H9 (cell line): ENCODE measurements around the gene NRXN3. TPM values are rescaled to one million over a fixed set of nuclear protein-coding genes. Genes with fewer than 3 reads are reported as not detected.

Source experiments
- DNase-seq: peaks from one replicate; pipeline ENCODE4 v3.0.0-alpha.2; 2017
- H2AFZ ChIP-seq: one replicate; pipeline ENCODE4 v1.6.1; 2013; ENCODE audit warnings: mild to moderate bottlenecking, low read length, control low read depth, moderate library complexity
- H2AK5ac ChIP-seq: 2 replicates; pipeline ENCODE4 v1.6.1; 2013; ENCODE audit warnings: low read length, control low read depth, mixed read lengths; ENCODE audit not compliant: insufficient read length
- H2BK120ac ChIP-seq: one replicate; pipeline ENCODE4 v1.6.1; 2013; ENCODE audit warnings: low read depth, mild to moderate bottlenecking, low read length, control low read depth, inconsistent platforms; ENCODE audit not compliant: poor library complexity, severe bottlenecking
- H2BK12ac ChIP-seq: 2 replicates; pipeline ENCODE4 v1.6.1; 2013; ENCODE audit warnings: low read length, control low read depth, mixed read lengths, low read depth; ENCODE audit not compliant: insufficient read length
- H2BK15ac ChIP-seq: 2 replicates; pipeline ENCODE4 v1.6.1; 2013; ENCODE audit warnings: low read depth, low read length, control low read depth
- H2BK20ac ChIP-seq: one replicate; pipeline ENCODE4 v1.6.1; 2013; ENCODE audit warnings: low read depth, mild to moderate bottlenecking, low read length, control low read depth, inconsistent platforms; ENCODE audit not compliant: poor library complexity, severe bottlenecking
- H2BK5ac ChIP-seq: 2 replicates; pipeline ENCODE4 v1.6.1; 2013; ENCODE audit warnings: low read length, control low read depth, mixed read lengths; ENCODE audit not compliant: insufficient read length
- H3K14ac ChIP-seq: 2 replicates; pipeline ENCODE4 v1.6.1; 2013; ENCODE audit warnings: low read length, control low read depth; ENCODE audit not compliant: insufficient read depth
- H3K18ac ChIP-seq: 2 replicates; pipeline ENCODE4 v1.6.1; 2013; ENCODE audit warnings: low read depth, mild to moderate bottlenecking, mixed read lengths, low read length, control low read depth; ENCODE audit not compliant: insufficient read length
- H3K23ac ChIP-seq: 2 replicates; pipeline ENCODE4 v1.6.1; 2013; ENCODE audit warnings: low read length, control low read depth, mixed read lengths, low read depth; ENCODE audit not compliant: insufficient read length
- H3K23me2 ChIP-seq: 2 replicates; pipeline ENCODE4 v1.6.1; 2013; ENCODE audit warnings: low read depth, mild to moderate bottlenecking, mixed read lengths, low read length, control low read depth; ENCODE audit not compliant: insufficient read length, poor library complexity, severe bottlenecking
- H3K27ac ChIP-seq: 2 replicates; pipeline ENCODE4 v1.5.1; 2013; ENCODE audit warnings: low read length, control low read depth, mixed read lengths, low read depth; ENCODE audit not compliant: insufficient read length
- H3K27me3 ChIP-seq: 2 replicates; pipeline ENCODE4 v1.6.1; 2013; ENCODE audit warnings: low read length, control low read depth, inconsistent platforms; ENCODE audit not compliant: insufficient read depth
- H3K4ac ChIP-seq: 2 replicates; pipeline ENCODE4 v1.6.1; 2013; ENCODE audit warnings: low read depth, mild to moderate bottlenecking, control low read depth, inconsistent platforms, low read length, moderate library complexity
- H3K4me1 ChIP-seq: 2 replicates; pipeline ENCODE4 v1.6.1; 2013; ENCODE audit warnings: low read length, control low read depth, inconsistent platforms; ENCODE audit not compliant: insufficient read depth
- H3K4me2 ChIP-seq: 2 replicates; pipeline ENCODE4 v1.6.1; 2013; ENCODE audit warnings: low read length, control low read depth, mixed read lengths; ENCODE audit not compliant: insufficient read length, insufficient read depth
- H3K56ac ChIP-seq: 2 replicates; pipeline ENCODE4 v1.6.1; 2013; ENCODE audit warnings: low read depth, mild to moderate bottlenecking, mixed read lengths, low read length, control low read depth; ENCODE audit not compliant: insufficient read length
- H3K79me1 ChIP-seq: 2 replicates; pipeline ENCODE4 v1.6.1; 2013; ENCODE audit warnings: low read depth, mild to moderate bottlenecking, moderate library complexity, low read length, control low read depth, inconsistent platforms; ENCODE audit not compliant: insufficient read depth, poor library complexity, severe bottlenecking
- H3K79me2 ChIP-seq: 2 replicates; pipeline ENCODE4 v1.6.1; 2013; ENCODE audit warnings: low read length, control low read depth, inconsistent platforms; ENCODE audit not compliant: insufficient read depth
- H3K9ac ChIP-seq: 2 replicates; pipeline ENCODE4 v1.6.1; 2013; ENCODE audit warnings: low read length, control low read depth, mixed read lengths; ENCODE audit not compliant: insufficient read length; ENCODE audit errors: extremely low read depth
- H3K9me3 ChIP-seq: one replicate; pipeline ENCODE4 v1.6.1; 2013; ENCODE audit warnings: low read depth, low read length, inconsistent platforms; ENCODE audit not compliant: control insufficient read depth
- H3T11ph ChIP-seq: one replicate; pipeline ENCODE4 v1.6.1; 2013; ENCODE audit warnings: mild to moderate bottlenecking, low read length, control low read depth, inconsistent platforms
- H4K20me1 ChIP-seq: one replicate; pipeline ENCODE4 v1.6.1; 2013; ENCODE audit not compliant: control insufficient read depth, insufficient read length, insufficient read depth
- H4K5ac ChIP-seq: 2 replicates; pipeline ENCODE4 v1.6.1; 2013; ENCODE audit warnings: low read depth, mild to moderate bottlenecking, mixed read lengths, low read length, control low read depth; ENCODE audit not compliant: insufficient read length
- H4K8ac ChIP-seq: replicated peaks from 2 replicates; pipeline ENCODE4 v1.6.1; 2013; ENCODE audit warnings: low read length, control low read depth, mixed read lengths, low read depth; ENCODE audit not compliant: insufficient read length
- H4K91ac ChIP-seq: 2 replicates; pipeline ENCODE4 v1.6.1; 2013; ENCODE audit warnings: low read depth, mild to moderate bottlenecking, moderate library complexity, mixed read lengths, low read length, control low read depth; ENCODE audit not compliant: insufficient read length
- H3K27ac Mint-ChIP-seq, 3 experiments: 2 replicates in 2 of 3; 3 replicates in 1 of 3; pipeline ENCODE4 v1.8.0; 2020 to 2021; ENCODE audit warnings: mixed read lengths in 3 of 3, mild to moderate bottlenecking in 1 of 3, moderate library complexity in 1 of 3
- H3K27me3 Mint-ChIP-seq: 2 replicates; pipeline ENCODE4 v1.8.0; 2021; ENCODE audit warnings: low read depth, mild to moderate bottlenecking, moderate library complexity, mixed read lengths
- H3K36me3 Mint-ChIP-seq, 3 experiments: 2 replicates in 2 of 3; 3 replicates in 1 of 3; pipeline ENCODE4 v1.8.0; 2020 to 2021; ENCODE audit warnings: low read depth in 3 of 3, mixed read lengths in 3 of 3; ENCODE audit not compliant: insufficient read depth in 1 of 3
- H3K4me1 Mint-ChIP-seq, 2 experiments: 2 replicates each; pipeline ENCODE4 v1.8.0; 2020; ENCODE audit warnings: mixed read lengths in 2 of 2
- H3K4me3 Mint-ChIP-seq, 2 experiments: 2 replicates in 1 of 2; 3 replicates in 1 of 2; pipeline ENCODE4 v1.8.0; 2020 to 2021; ENCODE audit warnings: mild to moderate bottlenecking in 2 of 2, mixed read lengths in 2 of 2, moderate library complexity in 1 of 2
- H3K9me3 Mint-ChIP-seq, 2 experiments: 2 replicates in 1 of 2; 3 replicates in 1 of 2; pipeline ENCODE4 v1.8.0; 2020; ENCODE audit warnings: mild to moderate bottlenecking in 2 of 2, mixed read lengths in 2 of 2, moderate library complexity in 1 of 2
- CTCF ChIP-seq: fragments of 200-600 bp; sonication (generic); conservative IDR thresholded peaks from 3 replicates; pipeline ENCODE4 v1.8.0; 2021; ENCODE audit warnings: antibody characterized with exemption, mild to moderate bottlenecking
- total RNA-seq: library from RNA; stranded (reverse); gene quantifications from 2 replicates; pipeline ENCODE4 v1.2.1, GENCODE V29; 2021

NRXN3 gene
- total RNA-seq, 1 experiment from 2014 or later, result 1.8 TPM

GRCh38 chr14:79157369-79157768 lies 987.2 kb downstream of the NRXN3 start:
- Histone ChIP-seq H3K4ac (no peak overlapping the region), H3K9me3 (no peaks in the 10 kb centered on the region), H2BK15ac (no peak overlapping the region), H3K79me2 (no peaks in the 10 kb centered on the region), H3K56ac (no peak overlapping the region), H2BK12ac (no peak overlapping the region), H3T11ph (no peak overlapping the region), H3K23ac (no peak overlapping the region), H2AFZ (no peak overlapping the region), H4K8ac (no peak overlapping the region), H3K18ac (no peak overlapping the region), H3K23me2 (no peaks in the 10 kb centered on the region), H4K20me1 (no peaks in the 10 kb centered on the region), H2BK20ac (no peak overlapping the region), H3K4me2 (no peak overlapping the region), H2BK120ac (no peak overlapping the region), H3K14ac (no peak overlapping the region), H4K5ac (no peak overlapping the region), H3K27me3 (no peaks in the 10 kb centered on the region), H3K9ac (no peak overlapping the region), H3K4me1 (no peaks in the 10 kb centered on the region), H3K27ac (no peak overlapping the region), H2AK5ac (no peak overlapping the region), H3K79me1 (no peaks in the 10 kb centered on the region), H2BK5ac (no peak overlapping the region), H4K91ac (no peak overlapping the region)
- no peaks in the 10 kb centered on the region for H3K4me1 Mint-ChIP-seq
- no peak for TF ChIP-seq CTCF
- no peak overlapping the region for H3K27ac Mint-ChIP-seq
- no peaks in the 10 kb centered on the region for H3K36me3 Mint-ChIP-seq
- H3K27me3 Mint-ChIP-seq, result no peaks in the 10 kb centered on the region; the same call in none of the 2 replicates
- H3K4me3 Mint-ChIP-seq, result no peak overlapping the region
- DNase-seq, result no peak
- no peaks in the 10 kb centered on the region for H3K9me3 Mint-ChIP-seq
